OCI-LY3 (cell line): Measurements from ENCODE around the gene RIPOR1.

Experiments
- H2AFZ ChIP-seq: fragments of 200-600, 300-600 bp; shearing (Covaris generic); 2 replicates; pipeline ENCODE4 v1.6.0; 2014; ENCODE audit warnings: antibody characterized with exemption, low read depth, low read length
- H3K27ac ChIP-seq: fragments of 200-600, 300-600 bp; sonication (generic); 2 replicates; pipeline ENCODE4 v1.5.1; 2014; ENCODE audit warnings: mild to moderate bottlenecking, low read length, moderate library complexity, mixed read lengths
- H3K27me3 ChIP-seq: fragments of 200-600, 300-600 bp; sonication (generic); 2 replicates; pipeline ENCODE4 v1.6.1; 2014; ENCODE audit warnings: low read depth, low read length, mixed read lengths
- H3K36me3 ChIP-seq: fragments of 200-600, 300-600 bp; sonication (generic); replicated peaks from 2 replicates; pipeline ENCODE3; 2014; ENCODE audit warnings: low read depth, low read length, mixed read lengths
- H3K4me1 ChIP-seq: fragments of 300-600, 200-600 bp; sonication (generic); 2 replicates; pipeline ENCODE4 v1.6.1; 2014; ENCODE audit warnings: low read length, mixed read lengths
- H3K4me2 ChIP-seq: fragments of 200-600, 300-600 bp; sonication (generic); 2 replicates; pipeline ENCODE4 v1.6.1; 2014; ENCODE audit warnings: low read length, mixed read lengths
- H3K4me3 ChIP-seq: fragments of 300-600, 200-600 bp; sonication (generic); 2 replicates; pipeline ENCODE4 v1.5.1; 2014; ENCODE audit warnings: antibody characterized with exemption, mild to moderate bottlenecking, low read length, moderate library complexity
- H3K79me2 ChIP-seq: fragments of 300-600, 200-600 bp; shearing (Covaris generic); 2 replicates; pipeline ENCODE4 v1.6.1; 2014; ENCODE audit warnings: mild to moderate bottlenecking, low read length, mixed read lengths
- H3K9ac ChIP-seq: fragments of 300-600, 200-600 bp; shearing (Covaris generic); 2 replicates; pipeline ENCODE4 v1.6.0; 2014; ENCODE audit warnings: mild to moderate bottlenecking, low read length, moderate library complexity
- H3K9me3 ChIP-seq: fragments of 200-600, 300-600 bp; shearing (Covaris generic); 2 replicates; pipeline ENCODE4 v1.6.1; 2014; ENCODE audit warnings: low read length, mixed read lengths; ENCODE audit not compliant: insufficient read depth
- H4K20me1 ChIP-seq: fragments of 200-600, 300-600 bp; sonication (generic); 2 replicates; pipeline ENCODE4 v1.6.1; 2016; ENCODE audit warnings: low read length, mixed read lengths; ENCODE audit not compliant: insufficient read depth
- CTCF ChIP-seq: fragments of 200-600, 300-600 bp; sonication (generic); IDR thresholded peaks from 2 replicates; pipeline ENCODE4 v1.5.1; 2014; ENCODE audit warnings: antibody characterized with exemption, low read length, low read depth
- EZH2phosphoT487 ChIP-seq: fragments of 200-600 bp; shearing (Covaris generic); IDR thresholded peaks from 2 replicates; pipeline ENCODE4 v1.6.1; 2018; ENCODE audit warnings: antibody characterized with exemption, mixed run types, low read depth

RIPOR1 gene

GRCh38 chr16:67543036-67543435 is 14.4 kb downstream of the RIPOR1 start:
- Histone ChIP-seq H2AFZ (no peak overlapping the region), H3K36me3 (peaks cover 60% of the 10 kb centered on the region), H3K9me3 (no peaks in the 10 kb centered on the region)

GRCh38 chr16:67543582-67543981 is 15.0 kb downstream of the RIPOR1 start:
- H3K9ac ChIP-seq: no peak overlapping the region
- H4K20me1 ChIP-seq: peaks cover 30% of the 10 kb centered on the region
- H3K79me2 ChIP-seq: no peaks in the 10 kb centered on the region
- no peak overlapping the region for H3K4me2 ChIP-seq
- TF ChIP-seq EZH2phosphoT487: no peak
- no peak for TF ChIP-seq CTCF
- H3K36me3 ChIP-seq: peaks cover 60% of the 10 kb centered on the region
- no peaks in the 10 kb centered on the region for H3K9me3 ChIP-seq
- peaks cover 22% of the 10 kb centered on the region for H3K4me1 ChIP-seq
- no peaks in the 10 kb centered on the region for H3K27me3 ChIP-seq
- H2AFZ ChIP-seq: no peak overlapping the region
- no peak overlapping the region for H3K4me3 ChIP-seq
- no peak overlapping the region for H3K27ac ChIP-seq

More at GRCh38 chr16:67543036-67543435, 14.4 kb downstream of the RIPOR1 start:
- Histone ChIP-seq H3K4me3 (no peak overlapping the region), H3K9ac (no peak overlapping the region), H3K27me3 (no peaks in the 10 kb centered on the region), H4K20me1 (peaks cover 35% of the 10 kb centered on the region), H3K4me1 (peaks cover 18% of the 10 kb centered on the region), H3K27ac (no peak overlapping the region), H3K79me2 (no peaks in the 10 kb centered on the region; the same call in 1 of the 2 replicates), H3K4me2 (no peak overlapping the region)
- TF ChIP-seq EZH2phosphoT487 (no peak), CTCF (no peak)

- no peaks in the 10 kb centered on the region for H3K27me3 ChIP-seq
- no peak overlapping the region for H2AFZ ChIP-seq
- H4K20me1 ChIP-seq: peaks cover 22% of the 10 kb centered on the region
- no peak overlapping the region for H3K4me2 ChIP-seq
- H3K9me3 ChIP-seq: no peaks in the 10 kb centered on the region
- H3K79me2 ChIP-seq: no peaks in the 10 kb centered on the region
- no peak overlapping the region for H3K27ac ChIP-seq
- no peak overlapping the region for H3K9ac ChIP-seq
- TF ChIP-seq EZH2phosphoT487: no peak
- TF ChIP-seq CTCF: peak; percentile 29
- peaks cover 63% of the 10 kb centered on the region for H3K36me3 ChIP-seq
- peaks cover 23% of the 10 kb centered on the region for H3K4me1 ChIP-seq
- H3K4me3 ChIP-seq: no peak overlapping the region
These were observed 15.8 kb downstream of the RIPOR1 start for GRCh38 chr16:67544329-67544841.

GRCh38 chr16:67544844-67545664 is 16.4 kb downstream of the RIPOR1 start:
- Histone ChIP-seq H3K27ac (no peak overlapping the region), H3K4me3 (no peak overlapping the region), H4K20me1 (peaks cover 15% of the 10 kb centered on the region; the same call in 1 of the 2 replicates), H3K4me1 (peaks cover 23% of the 10 kb centered on the region), H3K36me3 (peaks cover 57% of the 10 kb centered on the region), H3K79me2 (no peaks in the 10 kb centered on the region), H3K4me2 (no peak overlapping the region), H3K9me3 (no peaks in the 10 kb centered on the region), H3K9ac (no peak overlapping the region), H2AFZ (no peak overlapping the region), H3K27me3 (no peaks in the 10 kb centered on the region)
- TF ChIP-seq EZH2phosphoT487: no peak
- no peak for TF ChIP-seq CTCF
